Body of pancreas (tissue), 4 donors: Measurements from ENCODE around the gene SH3RF2. TPM values are rescaled to one million over a fixed set of nuclear protein-coding genes. Genes with fewer than 3 reads are reported as not detected.
A peak's percentile ranks its signal among the peaks of the same experiment; 100 is the strongest.

Experiments used
- ATAC-seq: fragments of 150-250 bp; one replicate; pipeline ENCODE4 v1.9.1; 2016
- DNase-seq, 4 donors: peaks; one replicate each; pipeline ENCODE4 v3.0.0-alpha.2; 2019
- H3K27ac ChIP-seq, 4 donors: fragments of 200-600 bp; sonication (generic); 1 replicate in 3 of 4; 2 replicates in 1 of 4; pipeline versions ENCODE4 v1.5.1 to v1.6.1; 2016 to 2019; ENCODE audit warnings: mild to moderate bottlenecking in 1 of 4, mixed read lengths in 1 of 4, moderate library complexity in 1 of 4
- H3K27me3 ChIP-seq, 2 donors: fragments of 200-600 bp; sonication (generic); one replicate each; pipeline ENCODE4 v1.6.0; 2016; ENCODE audit warnings: mild to moderate bottlenecking in 1 of 2
- H3K36me3 ChIP-seq, 2 donors: fragments of 200-600 bp; sonication (generic); replicated peaks in 1 of 2; 2 replicates each; pipeline ENCODE4 v1.5.1; 2016; ENCODE audit warnings: low read depth in 2 of 2; ENCODE audit not compliant: insufficient read depth in 1 of 2
- H3K4me1 ChIP-seq: fragments of 200-600 bp; sonication (generic); one replicate; pipeline ENCODE4 v1.6.0; 2016
- H3K4me3 ChIP-seq, 2 donors: fragments of 200-600 bp; sonication (generic); 1 replicate in 1 of 2; 2 replicates in 1 of 2; pipeline ENCODE4 v1.5.1; 2016 to 2019
- H3K9me3 ChIP-seq, 3 donors: fragments of 200-600 bp; sonication (generic); 1 replicate in 2 of 3; 2 replicates in 1 of 3; pipeline ENCODE4 v1.5.1; 2016
- CTCF ChIP-seq, 7 experiments: fragments of 450-650 bp in 4 of 7; fragments of 200-600 bp in 3 of 7; sonication (generic) in 3 of 7; IDR thresholded peaks; one replicate each; pipeline ENCODE4 v1.5.1; 2016 to 2019; ENCODE audit warnings: antibody characterized with exemption in 7 of 7
- POLR2A ChIP-seq, 3 donors: fragments of 450-650 bp; IDR thresholded peaks; one replicate each; pipeline ENCODE4 v1.6.1; 2016; ENCODE audit warnings: antibody characterized with exemption in 3 of 3, mild to moderate bottlenecking in 2 of 3
- WGBS, 2 donors: methylation state at CpG; one replicate each; pipeline ENCODE4 v1.1.5; 2017; 5-methylcytosine and 5-hydroxymethylcytosine counted together
- intact Hi-C: fragments of 100-400 bp; cut with DNase I; formaldehyde crosslinking; loops from one replicate; pipeline ENCODE4 v1.15.1; 2023
- total RNA-seq, 2 donors: library from RNA; depleted of rRNA; stranded (reverse); fragments of >200 nt; gene quantifications; one replicate each; pipeline ENCODE4 v1.1.0, GENCODE V29; 2016

SH3RF2 gene
- total RNA-seq, 2 donors from 2014 or later: 14.8 to 25.7 TPM

- H3K27ac ChIP-seq: peak overlapping the region; percentile 34 to 84 (median 66)
- H3K4me3 ChIP-seq: no peak overlapping the region
- 33 to 51% methylated on average over 3 of the region's 3 CpGs for WGBS, 2 donors
- ATAC-seq (no peak), DNase-seq (no peak)
- TF ChIP-seq POLR2A (IDR thresholded peaks at IDR 0.05) (no peak), CTCF (IDR thresholded peaks at IDR 0.05) (no peak)
- H3K4me1 ChIP-seq: peaks cover 69% of the 10 kb centered on the region
- H3K9me3 ChIP-seq: no peaks in the 10 kb centered on the region
- no peaks in the 10 kb centered on the region for H3K27me3 ChIP-seq
- no peaks in the 10 kb centered on the region for H3K36me3 ChIP-seq
- intact Hi-C loops: no loop called here
Observed at GRCh38 chr5:145941448-145942130, 5.2 kb downstream of the SH3RF2 start.

- DNase-seq (peak; percentile 58 to 85 (median 76)), ATAC-seq (peak; percentile 80)
- H3K27me3 ChIP-seq: no peaks in the 10 kb centered on the region
- H3K9me3 ChIP-seq: no peaks in the 10 kb centered on the region
- peaks cover 71% of the 10 kb centered on the region for H3K4me1 ChIP-seq
- WGBS, 2 donors: 32 to 38% methylated on average over 3 of the region's 3 CpGs
- peak overlapping the region; percentile 60 to 84 (median 68) for H3K27ac ChIP-seq
- intact Hi-C loops: no loop called here
- H3K36me3 ChIP-seq: no peaks in the 10 kb centered on the region
- no peak for TF ChIP-seq CTCF (IDR thresholded peaks at IDR 0.05)
- TF ChIP-seq POLR2A (IDR thresholded peaks at IDR 0.05): no peak
- H3K4me3 ChIP-seq: no peak overlapping the region
Observed at GRCh38 chr5:145942201-145942600, 5.8 kb downstream of the SH3RF2 start.

- TF ChIP-seq CTCF (IDR thresholded peaks at IDR 0.05) (no peak), POLR2A (IDR thresholded peaks at IDR 0.05) (no peak)
- H3K4me3 ChIP-seq: no peak overlapping the region
- H3K36me3 ChIP-seq: no peaks in the 10 kb centered on the region
- H3K27me3 ChIP-seq: no peaks in the 10 kb centered on the region
- H3K27ac ChIP-seq: peak overlapping the region; percentile 60 to 84 (median 68)
- no peaks in the 10 kb centered on the region for H3K9me3 ChIP-seq
- DNase-seq (no peak), ATAC-seq (no peak)
- intact Hi-C loops: no loop called here
- peaks cover 76% of the 10 kb centered on the region for H3K4me1 ChIP-seq
Observed at GRCh38 chr5:145942749-145943148, 6.4 kb downstream of the SH3RF2 start.

GRCh38 chr5:145943674-145944121 lies 7.3 kb downstream of the SH3RF2 start:
- Histone ChIP-seq H3K4me3 (no peak overlapping the region), H3K9me3 (no peaks in the 10 kb centered on the region), H3K36me3 (no peaks in the 10 kb centered on the region), H3K4me1 (peaks cover 86% of the 10 kb centered on the region), H3K27ac (peak overlapping the region in 2 of 4 donors; percentile 71 to 84), H3K27me3 (no peaks in the 10 kb centered on the region)
- intact Hi-C loops: no loop called here
- peak; percentile 55 to 71 (median 64) for DNase-seq
- TF ChIP-seq POLR2A (IDR thresholded peaks at IDR 0.05) (no peak), CTCF (IDR thresholded peaks at IDR 0.05) (no peak)
- WGBS, 2 donors: 57 to 66% methylated on average over 2 of the region's 2 CpGs
- no peak for ATAC-seq

GRCh38 chr5:145944328-145944727 lies 8.0 kb downstream of the SH3RF2 start:
- no peaks in the 10 kb centered on the region for H3K27me3 ChIP-seq
- H3K4me1 ChIP-seq: peaks cover 87% of the 10 kb centered on the region
- H3K27ac ChIP-seq: peak overlapping the region in 2 of 4 donors; percentile 71 to 84
- intact Hi-C loops: no loop called here
- no peak overlapping the region for H3K4me3 ChIP-seq
- 35 to 48% methylated on average over 3 of the region's 3 CpGs for whole genome bisulfite sequencing, 2 donors
- TF ChIP-seq CTCF (IDR thresholded peaks at IDR 0.05) (no peak), POLR2A (IDR thresholded peaks at IDR 0.05) (peak in 1 of 3 donors; percentile 14)
- DNase-seq (peak in 2 of 4 donors; percentile 22 to 47), ATAC-seq (no peak)
- H3K9me3 ChIP-seq: no peaks in the 10 kb centered on the region
- no peaks in the 10 kb centered on the region for H3K36me3 ChIP-seq
